NB4 (cell line): ENCODE measurements around the gene MPP4.

ENCODE experiments used
- CTCF ChIP-seq: IDR thresholded peaks from one replicate; pipeline ENCODE4 v1.5.1; 2012; ENCODE audit warnings: low read depth, low read length
- MYC ChIP-seq: IDR thresholded peaks from 2 replicates; pipeline ENCODE4 v1.6.1; 2011; ENCODE audit warnings: low read depth, low read length
- POLR2A ChIP-seq: IDR thresholded peaks from 2 replicates; pipeline ENCODE4 v1.6.1; 2011; ENCODE audit warnings: mild to moderate bottlenecking; ENCODE audit not compliant: insufficient read length; ENCODE audit errors: extremely low read depth

GRCh38 chr2:201607568-201607967 lies 90.9 kb downstream of the MPP4 start:
- TF ChIP-seq CTCF (no peak), POLR2A (no peak), MYC (no peak)
